K562 (cell line): ENCODE measurements around the gene CARMIL3. TPM values are rescaled to one million over a fixed set of nuclear protein-coding genes. Genes with fewer than 3 reads are reported as not detected.

Source experiments
- ATAC-seq: fragments of 200-7000 bp; cut with Tn5 transposase; 3 replicates; pipeline ENCODE4 v1.9.1; 2020; ENCODE audit warnings: moderate library complexity
- BruUV-seq: library from RNA; stranded (reverse); fragments of 400-500 nt; replicated peaks from 2 replicates; lab custom pipeline; 2021; lab: Mats Ljungman, UMichigan
- CTCF ChIA-PET: fragments of 300-600 bp; formaldehyde crosslinking; extraction: SDS; loops from one replicate; lab custom pipeline; 2021; ENCODE audit warnings: low intra/inter-chr PET ratio; lab: Yijun Ruan, JAX
- POLR2A ChIA-PET: fragments of 300-600, 350-650 bp; sonication (Branson Sonifier 250); formaldehyde crosslinking; extraction: SDS; loops from one replicate; lab custom pipeline; 2021; ENCODE audit warnings: antibody characterized with exemption, inconsistent platforms; lab: Yijun Ruan, JAX
- DNase-seq, 4 experiments: peaks; one replicate each; pipeline versions ENCODE4 v3.0.0 to v3.0.0-alpha.2; 2011 to 2018; ENCODE audit warnings: low spot score in 3 of 4, mixed read lengths in 3 of 4; ENCODE audit errors: extremely low read depth in 1 of 4
- FAIRE-seq: peaks from 2 replicates; lab custom pipeline; 2011; peaks lifted over from hg19 to GRCh38; lab: Jason Lieb, UNC
- H2AFZ ChIP-seq: 2 replicates; pipeline ENCODE4 v1.6.0; 2011; ENCODE audit warnings: low read depth, low read length, control low read depth, inconsistent platforms
- H3K27ac ChIP-seq: fragments of 200-600 bp; 3 replicates; pipeline ENCODE4 v1.8.0; 2011; ENCODE audit warnings: low read depth, mild to moderate bottlenecking, control low read depth, inconsistent platforms, low read length, moderate library complexity, mixed read lengths; ENCODE audit errors: extremely low read depth
- H3K27me3 ChIP-seq, 2 experiments: fragments of 300-600 bp in 1 of 2; 2 replicates in 1 of 2; 3 replicates in 1 of 2; pipeline versions ENCODE4 v1.6.0 to v1.8.0; 2011; ENCODE audit warnings: inconsistent platforms in 2 of 2, low read length in 2 of 2, mild to moderate bottlenecking in 1 of 2, mixed read lengths in 1 of 2, moderate library complexity in 1 of 2; ENCODE audit not compliant: control insufficient read depth in 2 of 2, insufficient read depth in 2 of 2
- H3K36me3 ChIP-seq: fragments of 300-600 bp; 3 replicates; pipeline ENCODE4 v1.8.0; 2011; ENCODE audit warnings: mild to moderate bottlenecking, low read length, inconsistent platforms; ENCODE audit not compliant: control insufficient read depth, insufficient read depth
- H3K4me1 ChIP-seq, 2 experiments: fragments of 200-600 bp in 1 of 2; replicated peaks in 1 of 2; 2 replicates in 1 of 2; 3 replicates in 1 of 2; pipeline versions ENCODE4 v1.5.1 to v1.8.0; 2011; ENCODE audit warnings: inconsistent platforms in 2 of 2, low read length in 2 of 2, mild to moderate bottlenecking in 1 of 2, mixed read lengths in 1 of 2, moderate library complexity in 1 of 2; ENCODE audit not compliant: control insufficient read depth in 2 of 2, insufficient read depth in 2 of 2
- H3K4me2 ChIP-seq: 2 replicates; pipeline ENCODE4 v1.6.1; 2011; ENCODE audit warnings: low read length, control low read depth, inconsistent platforms, mixed read lengths; ENCODE audit not compliant: insufficient read depth
- H3K4me3 ChIP-seq: fragments of 200-600 bp; sonication (generic), shearing (Covaris generic); 2 replicates; pipeline ENCODE4 v1.5.1; 2016; ENCODE audit warnings: control low read depth, inconsistent platforms
- H3K79me2 ChIP-seq: fragments of 200-600 bp; 3 replicates; pipeline ENCODE4 v1.8.0; 2011; ENCODE audit warnings: low read length, inconsistent platforms; ENCODE audit not compliant: control insufficient read depth, insufficient read depth
- H3K9ac ChIP-seq, 2 experiments: 2 replicates each; pipeline versions ENCODE4 v1.6.0 to v1.6.1; 2011; ENCODE audit warnings: low read depth in 2 of 2, low read length in 2 of 2, control low read depth in 1 of 2, inconsistent platforms in 1 of 2, mild to moderate bottlenecking in 1 of 2, mixed read lengths in 1 of 2; ENCODE audit not compliant: insufficient read depth in 1 of 2
- H3K9me1 ChIP-seq: one replicate; pipeline ENCODE4 v1.6.0; 2011; ENCODE audit warnings: inconsistent platforms, mild to moderate bottlenecking, low read length, moderate library complexity; ENCODE audit not compliant: control insufficient read depth, insufficient read depth
- H3K9me3 ChIP-seq: replicated peaks from 2 replicates; pipeline ENCODE4 v1.5.1; 2011; ENCODE audit warnings: low read depth, low read length, inconsistent platforms; ENCODE audit not compliant: control insufficient read depth, insufficient read depth
- H4K20me1 ChIP-seq: replicated peaks from 2 replicates; pipeline ENCODE4 v1.6.1; 2011; ENCODE audit warnings: low read length, inconsistent platforms, mixed read lengths; ENCODE audit not compliant: control insufficient read depth, insufficient read depth
- PHF8 ChIP-seq: fragments of 200-600 bp; sonication (generic); IDR thresholded peaks from 2 replicates; pipeline ENCODE4 v1.6.1; 2012; ENCODE audit warnings: mixed run types, mild to moderate bottlenecking, inconsistent platforms, low read length, moderate library complexity, borderline replicate concordance
- RBBP5 ChIP-seq: fragments of 200-600 bp; sonication (generic); IDR thresholded peaks from 2 replicates; pipeline ENCODE4 v1.6.1; 2012; ENCODE audit warnings: borderline replicate concordance, mild to moderate bottlenecking, low read length, control low read depth, inconsistent platforms; ENCODE audit not compliant: insufficient read depth, poor library complexity, severe bottlenecking
- WGBS: fragments of 100-300 bp; shearing (Covaris generic); methylation state at CpG from one replicate; pipeline ENCODE4 v1.1.6; 2016; ENCODE audit warnings: low coverage, mixed read lengths; ENCODE audit not compliant: insufficient coverage; ENCODE audit errors: missing lambda C conversion rate; 5-methylcytosine and 5-hydroxymethylcytosine counted together
- in situ Hi-C: fragments of 300-500 bp; cut with MboI; formaldehyde crosslinking; loops from 4 replicates; pipeline ENCODE4 v1.15.0; 2018; ENCODE audit warnings: inconsistent platforms, mixed read lengths
- intact Hi-C: fragments of 100-400 bp; cut with micrococcal nuclease; formaldehyde crosslinking; loops from 2 replicates; pipeline ENCODE4 v1.14.2; 2022
- polyA plus RNA-seq, 8 experiments: library from polyadenylated mRNA; depleted of rRNA in 4 of 8; stranded (reverse) in 5 of 8; unstranded in 3 of 8; fragments of >200 nt; fragmentation: Nextera tagmentation in 2 of 8; fragmentation: Illumina TruSeq in 1 of 8; extraction: Ambion mirVana in 2 of 8; extraction: Trizol in 1 of 8; gene quantifications; 2 replicates each; pipeline versions ENCODE4 v1.2.1 to v1.2.3, GENCODE V29; 2011 to 2014; ENCODE audit warnings: inconsistent platforms in 1 of 8, missing spikeins in 1 of 8
- total RNA-seq, 7 experiments: library from RNA; depleted of rRNA in 6 of 7; stranded (reverse); fragments of >200 nt in 6 of 7; fragmentation: Illumina TruSeq in 2 of 7; extraction: Trizol in 2 of 7; gene quantifications; 2 replicates each; pipeline versions ENCODE4 v1.2.1 to v1.2.3, GENCODE V29; 2011 to 2021; ENCODE audit warnings: low replicate concordance in 1 of 7

The CARMIL3 gene
- total and polyA plus RNA-seq, 9 of the 15 experiments (the other 6 are each of a cell fraction or from before 2014, with no cell fraction given) = 0.01 to 0.11 (median 0.05) TPM; not detected in 5

DNA sequence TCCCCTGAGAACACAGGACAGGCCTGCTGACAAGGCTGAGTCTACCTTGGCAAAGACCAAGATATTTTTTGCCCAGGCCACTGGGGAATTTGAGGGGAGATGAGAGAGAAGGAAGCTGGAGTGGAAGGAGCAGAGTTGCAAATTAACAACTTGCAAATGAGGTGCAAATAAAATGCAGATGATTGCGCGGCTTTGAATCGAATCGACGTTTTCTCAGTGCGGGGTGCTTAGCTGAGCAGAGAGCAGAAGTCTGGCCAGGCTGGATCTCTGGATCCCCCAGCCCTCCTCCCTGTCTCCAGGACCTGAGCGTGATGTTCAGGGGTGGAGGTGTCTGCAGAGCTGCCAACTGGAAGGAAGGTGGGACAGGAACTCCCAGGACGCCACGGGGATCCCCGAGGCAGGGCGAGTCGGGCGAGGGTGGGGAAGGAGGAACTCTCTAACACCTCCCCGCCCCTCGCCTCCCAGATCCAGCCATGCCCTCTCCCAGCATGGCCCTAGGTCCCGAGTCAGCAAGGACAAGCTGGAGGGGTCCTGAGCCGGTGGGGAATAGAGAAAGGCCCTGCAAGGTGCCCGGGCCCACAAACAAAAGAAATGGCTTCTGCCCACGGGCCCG is 527 bp upstream of the CARMIL3 start:
- peak; percentile 37; the same call in 1 of the 2 replicates for TF ChIP-seq PHF8
- TF ChIP-seq RBBP5 = no peak
- intact Hi-C loops = no loop called here
- 57% methylated on average over 14 of the region's 20 CpGs for WGBS
- peak overlapping the region; percentile 43 for H3K4me3 ChIP-seq
- H3K9me3 ChIP-seq = no peaks in the 10 kb centered on the region
- ChIA-PET CTCF (no interaction called here), POLR2A (interaction anchor here (0.8 to 1.1 kb wide), 2 partner anchors 110 to 237 kb away, joined by 3 read pairs; partner anchors contain the start of gene IRF9)
- H3K4me1 ChIP-seq = peaks cover 9 to 20% of the 10 kb centered on the region in 2 experiments; a peak in 3 of 5 replicates
- peak overlapping the region; percentile 85 for H2AFZ ChIP-seq
- BruUV-seq = no TSS peak
- in situ Hi-C loops = loop anchor here (10.0 kb wide), 1 partner anchor 384 kb away; no protein-coding TSS in a partner anchor
- H3K9ac ChIP-seq = peak overlapping the region; percentile 56 to 88; a peak in 3 of 4 replicates
- ATAC-seq (peak; percentile 4; the same call in 1 of the 3 replicates), FAIRE-seq (no peak), DNase-seq (peak in 1 of 4 experiments; percentile 3)
- H4K20me1 ChIP-seq = peaks cover 4% of the 10 kb centered on the region
- H3K4me2 ChIP-seq = peak overlapping the region; percentile 73
- H3K27me3 ChIP-seq = peaks cover 0 to 25% of the 10 kb centered on the region in 2 experiments; a peak in 2 of 5 replicates
- no peaks in the 10 kb centered on the region for H3K9me1 ChIP-seq
- H3K27ac ChIP-seq = no peak overlapping the region
- no peaks in the 10 kb centered on the region for H3K79me2 ChIP-seq
- no peaks in the 10 kb centered on the region for H3K36me3 ChIP-seq
